Measurements from ENCODE around the gene NANOS2. TPM values are rescaled to one million over a fixed set of nuclear protein-coding genes. Genes with fewer than 3 reads are reported as not detected.
"Not testable (repeated sequence)": the region's sequence is repeated elsewhere in the genome, so short reads cannot be mapped to it uniquely, and the experiment has no call there.

The NANOS2 gene
- total RNA-seq, 1 donor from 2014 or later: not detected

DNA sequence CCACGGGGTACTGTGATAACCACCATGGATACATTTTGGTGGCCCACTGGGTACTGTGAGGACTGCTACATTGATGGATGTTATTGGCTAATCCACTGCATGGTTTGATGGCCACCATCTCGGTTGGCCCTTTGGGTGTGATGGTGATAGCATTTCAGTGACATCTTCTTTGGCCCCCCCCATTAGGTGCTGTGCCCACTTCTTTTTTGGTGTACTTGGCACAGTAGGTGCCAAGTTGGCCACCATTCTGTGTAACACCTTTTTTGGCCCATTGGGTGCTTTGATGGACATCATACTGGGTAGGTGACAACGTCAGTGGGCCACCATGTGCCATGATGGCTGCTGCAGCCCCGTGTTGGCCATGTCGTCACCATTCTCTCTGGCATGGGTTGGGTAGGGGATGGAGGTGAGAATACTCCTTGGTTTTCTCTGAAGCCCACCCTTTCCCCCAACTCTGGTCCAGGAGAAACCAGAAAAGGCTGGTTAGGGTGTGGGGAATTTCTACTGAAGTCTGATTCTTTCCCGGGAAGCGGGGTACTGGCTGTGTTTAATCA lies 41.3 kb downstream of the NANOS2 start:
- ATAC-seq: no peak

DNA sequence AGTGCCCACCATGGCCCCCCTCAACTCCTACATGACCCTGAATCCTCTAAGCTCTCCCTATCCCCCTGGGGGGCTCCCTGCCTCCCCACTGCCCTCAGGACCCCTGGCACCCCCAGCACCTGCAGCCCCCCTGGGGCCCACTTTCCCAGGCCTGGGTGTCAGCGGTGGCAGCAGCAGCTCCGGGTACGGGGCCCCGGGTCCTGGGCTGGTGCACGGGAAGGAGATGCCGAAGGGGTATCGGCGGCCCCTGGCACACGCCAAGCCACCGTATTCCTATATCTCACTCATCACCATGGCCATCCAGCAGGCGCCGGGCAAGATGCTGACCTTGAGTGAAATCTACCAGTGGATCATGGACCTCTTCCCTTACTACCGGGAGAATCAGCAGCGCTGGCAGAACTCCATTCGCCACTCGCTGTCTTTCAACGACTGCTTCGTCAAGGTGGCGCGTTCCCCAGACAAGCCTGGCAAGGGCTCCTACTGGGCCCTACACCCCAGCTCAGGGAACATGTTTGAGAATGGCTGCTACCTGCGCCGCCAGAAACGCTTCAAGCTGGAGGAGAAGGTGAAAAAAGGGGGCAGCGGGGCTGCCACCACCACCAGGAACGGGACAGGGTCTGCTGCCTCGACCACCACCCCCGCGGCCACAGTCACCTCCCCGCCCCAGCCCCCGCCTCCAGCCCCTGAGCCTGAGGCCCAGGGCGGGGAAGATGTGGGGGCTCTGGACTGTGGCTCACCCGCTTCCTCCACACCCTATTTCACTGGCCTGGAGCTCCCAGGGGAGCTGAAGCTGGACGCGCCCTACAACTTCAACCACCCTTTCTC lies 42.3 kb downstream of the NANOS2 start:
- ATAC-seq: no peak

DNA sequence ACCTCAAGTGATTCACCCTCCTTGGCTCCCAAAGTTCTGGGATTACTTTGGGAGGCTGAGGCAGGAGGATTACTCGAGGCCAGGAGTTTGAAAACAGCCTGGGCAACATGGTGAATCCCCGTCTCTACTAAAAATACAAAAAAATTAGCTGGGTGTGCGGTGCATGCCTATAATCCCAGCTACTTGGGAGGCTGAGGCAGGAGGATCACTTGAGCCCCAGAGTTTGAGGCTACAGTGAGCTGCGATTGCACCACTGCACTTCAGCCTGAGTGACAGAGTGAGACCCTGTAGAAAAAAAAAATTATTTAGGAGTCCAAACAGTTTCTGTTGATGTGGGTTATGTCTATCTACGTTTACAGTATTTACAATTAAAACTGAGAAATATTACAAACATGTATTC lies 43.8 kb downstream of the NANOS2 start:
- no peak for ATAC-seq

DNA sequence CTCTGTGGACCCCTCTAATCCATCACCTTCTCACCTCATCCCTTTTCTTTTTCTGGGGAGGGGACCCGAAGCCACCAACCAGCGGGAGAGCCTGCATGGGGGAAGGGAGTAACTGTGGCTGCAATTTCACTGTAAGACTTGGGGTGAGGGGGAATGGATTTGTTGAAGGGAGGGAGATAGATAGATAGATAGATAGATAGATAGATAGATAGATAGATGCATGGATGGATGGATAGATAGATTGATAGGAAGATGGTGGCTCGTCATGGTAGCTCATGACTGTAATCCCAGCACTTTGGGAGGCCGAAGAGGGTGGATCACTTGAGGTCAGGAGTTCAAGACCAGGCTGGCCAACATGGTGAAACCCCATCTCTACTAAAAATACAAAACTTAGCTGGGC lies 47.3 kb downstream of the NANOS2 start:
- not testable (repeated sequence) for ATAC-seq

DNA sequence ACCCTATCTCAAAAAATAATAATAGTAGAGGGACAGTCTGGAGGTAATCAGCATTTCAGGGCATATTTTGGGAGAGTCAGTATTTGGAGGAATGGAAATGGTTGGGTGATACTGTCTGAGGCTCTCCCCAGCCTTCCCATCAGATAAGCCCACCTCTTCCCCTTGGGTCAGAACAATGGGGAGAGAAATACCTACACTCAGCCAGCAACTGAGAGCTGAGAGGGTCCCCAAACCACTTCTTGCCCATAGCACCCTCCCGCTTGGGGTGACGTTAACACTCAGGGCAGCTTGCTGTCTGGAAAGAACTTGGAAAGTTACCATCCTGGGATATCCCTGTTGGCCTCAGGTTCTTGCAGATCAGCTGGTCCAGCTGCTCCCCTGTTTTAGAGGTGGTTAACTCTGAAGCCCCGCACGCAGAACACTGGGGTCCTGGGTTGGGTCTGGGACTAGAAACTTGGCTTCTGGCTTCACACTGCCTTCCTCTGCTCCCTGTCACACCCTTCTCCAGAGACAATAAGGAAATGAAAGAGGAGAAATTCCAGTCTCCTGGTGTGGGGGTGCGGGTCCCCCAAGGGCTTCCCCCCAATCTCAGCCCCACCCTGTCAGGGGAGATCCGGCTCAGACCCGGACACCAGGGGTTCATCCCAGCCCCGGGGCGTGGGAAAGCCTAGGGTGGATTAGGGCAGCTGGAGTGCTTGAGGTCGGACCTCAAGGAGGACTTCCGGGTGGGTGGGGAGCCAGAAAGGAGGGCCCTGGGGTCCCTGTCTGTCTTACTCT lies 48.0 kb downstream of the NANOS2 start:
- ATAC-seq: no peak

DNA sequence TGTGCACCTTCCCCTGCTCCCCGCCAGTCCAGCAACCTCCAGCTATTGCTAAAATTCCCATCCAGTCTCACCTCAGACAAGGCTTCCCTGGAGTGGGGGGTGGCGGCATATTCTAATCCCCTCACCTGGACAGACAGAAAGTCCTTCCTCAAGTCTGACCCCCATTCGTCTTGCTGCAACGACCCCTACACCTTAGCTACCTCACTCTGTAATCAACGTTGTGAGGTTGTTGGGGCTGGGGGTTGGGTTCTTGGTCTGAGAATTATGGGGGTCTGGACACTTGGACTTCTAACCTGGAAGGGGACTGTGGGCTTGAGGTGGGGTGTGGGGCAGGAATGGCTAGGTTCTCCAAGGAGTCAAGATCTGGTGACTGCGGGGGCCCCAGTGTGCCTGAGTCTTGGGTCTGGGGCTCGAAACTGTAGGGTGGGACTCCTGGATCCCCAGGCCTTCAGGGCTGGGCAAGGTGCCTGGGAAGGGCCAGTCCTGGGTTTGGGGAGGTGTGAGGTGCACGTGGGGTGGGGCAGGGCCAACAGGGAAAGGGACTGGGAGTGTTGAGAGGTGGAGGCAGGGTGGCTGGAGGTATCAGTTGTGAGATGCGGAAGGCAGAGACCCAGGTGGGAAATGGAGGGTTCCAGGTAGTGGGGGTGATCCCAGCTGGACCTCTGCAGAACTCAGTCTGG lies 49.2 kb downstream of the NANOS2 start:
- no peak for ATAC-seq

DNA sequence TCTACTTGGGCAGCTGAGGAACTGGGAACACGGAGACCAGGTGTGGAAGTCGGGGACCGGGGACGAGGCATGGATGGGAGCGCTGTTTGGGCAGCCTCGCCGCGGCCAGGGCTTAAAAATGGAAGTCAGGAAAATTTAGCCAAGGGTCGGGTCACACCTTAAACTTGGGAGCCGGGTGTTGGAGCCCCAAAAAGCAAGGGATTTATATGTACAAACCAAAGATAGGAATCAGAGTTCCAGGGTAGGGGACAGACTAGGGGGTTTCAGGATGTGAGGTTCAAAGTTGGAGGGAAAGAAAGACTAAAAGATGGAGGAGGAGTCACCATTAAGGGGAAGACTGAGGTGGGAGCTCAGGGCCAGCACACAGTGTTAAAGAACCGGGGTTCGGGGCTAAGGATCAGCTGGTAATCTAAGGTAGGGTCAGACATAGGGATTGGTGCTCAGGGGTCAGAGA lies 49.9 kb downstream of the NANOS2 start:
- no peak for ATAC-seq

DNA sequence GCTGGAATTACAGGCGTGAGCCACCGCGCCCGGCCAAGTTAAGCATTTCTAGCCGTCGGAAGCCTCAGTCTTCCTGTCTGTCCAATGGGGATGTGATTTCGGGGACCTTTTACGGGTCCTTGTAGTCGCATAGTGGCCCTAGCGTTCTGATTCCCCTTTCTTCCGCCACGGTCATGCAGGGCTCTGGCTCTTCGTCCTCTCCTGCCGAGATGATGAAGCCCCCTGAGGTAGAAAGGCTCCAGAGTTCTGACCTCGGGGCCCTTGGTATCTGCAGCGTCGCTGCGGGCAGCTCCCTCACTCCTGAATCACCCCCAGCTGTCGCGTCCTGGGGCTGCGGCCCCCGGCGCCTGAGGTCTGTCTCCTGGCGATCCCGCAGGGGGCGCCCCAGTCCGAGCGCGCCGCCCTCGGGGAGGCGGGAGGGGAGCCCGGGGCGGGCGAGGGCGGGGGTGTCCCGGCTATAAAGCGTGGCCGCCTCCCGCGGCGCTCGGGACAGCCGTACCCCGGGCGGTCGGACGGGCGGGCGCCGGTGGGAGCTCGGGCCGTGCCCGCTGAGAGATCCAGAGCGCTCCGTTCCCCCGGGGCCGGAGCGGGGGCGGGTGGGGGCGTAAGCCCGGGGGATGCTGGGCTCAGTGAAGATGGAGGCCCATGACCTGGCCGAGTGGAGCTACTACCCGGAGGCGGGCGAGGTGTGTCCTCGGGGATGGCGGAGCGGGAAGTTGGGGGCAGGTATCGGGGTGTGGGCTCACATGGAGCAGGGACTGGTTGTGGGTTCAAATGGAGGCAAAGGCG lies 50.5 kb downstream of the NANOS2 start, which contains the start of gene FOXA3:
Gene FOXA3, plus strand, starts transcription at position 487 of the 789 bp plus-strand sequence. Its CDS starts 131 bp downstream, at position 618.
- ATAC-seq: peak; percentile 23

DNA sequence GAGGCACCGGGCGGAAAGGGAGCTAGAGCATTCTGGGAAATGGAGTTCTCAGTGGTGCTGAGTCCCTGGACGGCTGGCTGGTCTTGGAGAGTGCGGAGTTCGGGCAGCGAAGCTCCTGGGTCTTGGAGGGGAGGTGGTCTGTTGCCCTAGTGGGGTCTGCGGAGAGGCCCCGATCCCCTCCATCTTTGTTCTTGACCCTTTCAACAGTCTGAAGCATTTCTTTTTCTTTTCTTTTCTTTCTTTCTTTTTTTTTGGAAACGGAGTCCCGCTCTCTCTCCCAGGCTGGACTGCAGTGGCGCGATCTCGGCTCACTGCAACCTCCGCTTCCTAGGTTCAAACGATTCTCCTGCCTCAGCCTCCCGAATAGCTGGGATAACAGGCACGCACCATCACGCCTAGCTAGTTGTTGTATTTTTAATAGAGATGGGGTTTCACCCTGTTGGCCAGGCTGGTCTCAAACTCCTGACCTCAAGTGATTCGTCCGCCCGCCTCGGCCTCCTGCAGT lies 51.2 kb downstream of the NANOS2 start:
- no peak for ATAC-seq

Other genes starting within 250 kb of the NANOS2 start
- gene GIPR, start 246.6 kb downstream of the NANOS2 start, total RNA-seq: 0.16 TPM
- 387 TPM for gene SNRPD2, start 222.8 kb downstream of the NANOS2 start, total RNA-seq
- 5.7 TPM for gene QPCTL, start 222.1 kb downstream of the NANOS2 start, total RNA-seq
- 30.3 TPM for gene FBXO46, start 183.9 kb downstream of the NANOS2 start, total RNA-seq
- not detected for gene MEIOSIN, start 181.3 kb downstream of the NANOS2 start, total RNA-seq
- gene SIX5, start 145.5 kb downstream of the NANOS2 start, total RNA-seq: 8.8 TPM
- 15.5 TPM for gene DMPK, start 132.3 kb downstream of the NANOS2 start, total RNA-seq
- 17.4 TPM for gene DMWD, start 121.9 kb downstream of the NANOS2 start, total RNA-seq
- 0.12 TPM for gene RSPH6A, start 99.5 kb downstream of the NANOS2 start, total RNA-seq
- 42.9 TPM for gene SYMPK, start 51.6 kb downstream of the NANOS2 start, total RNA-seq
- not detected for gene FOXA3, start 50.5 kb downstream of the NANOS2 start, total RNA-seq
- gene IRF2BP1, start 28.6 kb downstream of the NANOS2 start, total RNA-seq: 10.0 TPM
- 3.7 TPM for gene MYPOP, start 12.2 kb downstream of the NANOS2 start, total RNA-seq
- 0.40 TPM for gene NOVA2, start 59.1 kb upstream of the NANOS2 start, total RNA-seq
- gene CCDC61, start 80.7 kb upstream of the NANOS2 start, total RNA-seq: 9.1 TPM
- gene PGLYRP1, start 108.3 kb upstream of the NANOS2 start, total RNA-seq: not detected
- 0.24 TPM for gene IGFL4, start 126.2 kb upstream of the NANOS2 start, total RNA-seq
- not detected for gene IGFL3, start 209.9 kb upstream of the NANOS2 start, total RNA-seq
- gene IGFL2, start 233.5 kb upstream of the NANOS2 start, total RNA-seq: 2.3 TPM

All from esophagus mucosa (tissue), 1 donor.